ENCODE data around the gene CDH18. TPM values are rescaled to one million over a fixed set of nuclear protein-coding genes. Genes with fewer than 3 reads are reported as not detected.

CDH18 gene
- total RNA-seq, 1 experiment from 2014 or later: 7.0 TPM

DNA sequence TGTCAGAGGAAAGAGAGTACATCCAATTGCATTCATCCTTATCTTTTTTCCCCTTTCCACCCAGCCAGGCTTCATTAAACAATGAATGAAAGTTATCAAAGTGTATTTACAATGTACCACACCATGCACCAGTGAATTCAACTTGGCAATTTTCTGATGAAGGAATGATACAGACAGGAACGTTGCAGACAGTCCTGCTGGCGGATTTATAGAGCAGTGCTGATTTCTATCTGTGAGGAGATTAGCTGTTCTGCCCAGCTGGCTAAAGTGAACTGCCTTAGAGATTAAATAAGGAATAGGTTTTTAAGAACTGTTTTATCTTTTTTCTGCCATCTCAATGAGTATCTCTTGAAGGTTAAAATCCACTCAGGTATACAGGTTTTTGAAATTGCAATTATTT is 403.9 kb downstream of the CDH18 start:
- Histone ChIP-seq H3K4me1 (ENCODE audit: control insufficient read depth, insufficient read depth, low read length) (no peaks in the 10 kb centered on the region), H3K9me3 (ENCODE audit: control insufficient read depth, insufficient read depth, low read depth, low read length) (no peaks in the 10 kb centered on the region), H3K27me3 (ENCODE audit: control insufficient read depth, insufficient read depth, low read length) (no peaks in the 10 kb centered on the region), H3K36me3 (ENCODE audit: control insufficient read depth, insufficient read depth, low read length) (no peaks in the 10 kb centered on the region), H3K4me3 (ENCODE audit: low read depth in 2 of 2, low read length in 2 of 2) (no peak overlapping the region), H3K27ac (ENCODE audit: low read length) (peak overlapping the region; percentile 31; the same call in 1 of the 2 replicates)
- ATAC-seq: no peak
- BruUV-seq (replicated peaks): no TSS peak
- ChIA-PET CTCF (no interaction called here), POLR2A (no interaction called here)
- intact Hi-C loops (cut with micrococcal nuclease; ENCODE audit: unreplicated experiment) (no loop called here), in situ Hi-C loops (cut with HindIII; ENCODE audit: low pct_unique_long_range_greater_than_20kb, low sequenced_read_pairs) (no loop called here)
- no peak for DNase-seq (ENCODE audit: low read depth, low spot score)
- TF ChIP-seq, protein P1, sequence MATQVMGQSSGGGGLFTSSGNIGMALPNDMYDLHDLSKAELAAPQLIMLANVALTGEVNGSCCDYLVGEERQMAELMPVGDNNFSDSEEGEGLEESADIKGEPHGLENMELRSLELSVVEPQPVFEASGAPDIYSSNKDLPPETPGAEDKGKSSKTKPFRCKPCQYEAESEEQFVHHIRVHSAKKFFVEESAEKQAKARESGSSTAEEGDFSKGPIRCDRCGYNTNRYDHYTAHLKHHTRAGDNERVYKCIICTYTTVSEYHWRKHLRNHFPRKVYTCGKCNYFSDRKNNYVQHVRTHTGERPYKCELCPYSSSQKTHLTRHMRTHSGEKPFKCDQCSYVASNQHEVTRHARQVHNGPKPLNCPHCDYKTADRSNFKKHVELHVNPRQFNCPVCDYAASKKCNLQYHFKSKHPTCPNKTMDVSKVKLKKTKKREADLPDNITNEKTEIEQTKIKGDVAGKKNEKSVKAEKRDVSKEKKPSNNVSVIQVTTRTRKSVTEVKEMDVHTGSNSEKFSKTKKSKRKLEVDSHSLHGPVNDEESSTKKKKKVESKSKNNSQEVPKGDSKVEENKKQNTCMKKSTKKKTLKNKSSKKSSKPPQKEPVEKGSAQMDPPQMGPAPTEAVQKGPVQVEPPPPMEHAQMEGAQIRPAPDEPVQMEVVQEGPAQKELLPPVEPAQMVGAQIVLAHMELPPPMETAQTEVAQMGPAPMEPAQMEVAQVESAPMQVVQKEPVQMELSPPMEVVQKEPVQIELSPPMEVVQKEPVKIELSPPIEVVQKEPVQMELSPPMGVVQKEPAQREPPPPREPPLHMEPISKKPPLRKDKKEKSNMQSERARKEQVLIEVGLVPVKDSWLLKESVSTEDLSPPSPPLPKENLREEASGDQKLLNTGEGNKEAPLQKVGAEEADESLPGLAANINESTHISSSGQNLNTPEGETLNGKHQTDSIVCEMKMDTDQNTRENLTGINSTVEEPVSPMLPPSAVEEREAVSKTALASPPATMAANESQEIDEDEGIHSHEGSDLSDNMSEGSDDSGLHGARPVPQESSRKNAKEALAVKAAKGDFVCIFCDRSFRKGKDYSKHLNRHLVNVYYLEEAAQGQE (IDR thresholded peaks at IDR 0.05; ENCODE audit: insufficient read depth in 1 of 2, low read depth in 2 of 2, low read length in 1 of 2): no peak
- TF ChIP-seq POLR2AphosphoS5 (IDR thresholded peaks at IDR 0.05; ENCODE audit: low read depth, low read length) (no peak), SIN3A (IDR thresholded peaks at IDR 0.05; ENCODE audit: borderline replicate concordance, insufficient read depth, low read depth, low read length) (no peak), TCF7L2 (IDR thresholded peaks at IDR 0.05; ENCODE audit: low read depth, low read length) (no peak; the same call in 1 of the 2 replicates)
- TF ChIP-seq, protein P2, sequence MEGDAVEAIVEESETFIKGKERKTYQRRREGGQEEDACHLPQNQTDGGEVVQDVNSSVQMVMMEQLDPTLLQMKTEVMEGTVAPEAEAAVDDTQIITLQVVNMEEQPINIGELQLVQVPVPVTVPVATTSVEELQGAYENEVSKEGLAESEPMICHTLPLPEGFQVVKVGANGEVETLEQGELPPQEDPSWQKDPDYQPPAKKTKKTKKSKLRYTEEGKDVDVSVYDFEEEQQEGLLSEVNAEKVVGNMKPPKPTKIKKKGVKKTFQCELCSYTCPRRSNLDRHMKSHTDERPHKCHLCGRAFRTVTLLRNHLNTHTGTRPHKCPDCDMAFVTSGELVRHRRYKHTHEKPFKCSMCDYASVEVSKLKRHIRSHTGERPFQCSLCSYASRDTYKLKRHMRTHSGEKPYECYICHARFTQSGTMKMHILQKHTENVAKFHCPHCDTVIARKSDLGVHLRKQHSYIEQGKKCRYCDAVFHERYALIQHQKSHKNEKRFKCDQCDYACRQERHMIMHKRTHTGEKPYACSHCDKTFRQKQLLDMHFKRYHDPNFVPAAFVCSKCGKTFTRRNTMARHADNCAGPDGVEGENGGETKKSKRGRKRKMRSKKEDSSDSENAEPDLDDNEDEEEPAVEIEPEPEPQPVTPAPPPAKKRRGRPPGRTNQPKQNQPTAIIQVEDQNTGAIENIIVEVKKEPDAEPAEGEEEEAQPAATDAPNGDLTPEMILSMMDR (IDR thresholded peaks at IDR 0.05): no peak

DNA sequence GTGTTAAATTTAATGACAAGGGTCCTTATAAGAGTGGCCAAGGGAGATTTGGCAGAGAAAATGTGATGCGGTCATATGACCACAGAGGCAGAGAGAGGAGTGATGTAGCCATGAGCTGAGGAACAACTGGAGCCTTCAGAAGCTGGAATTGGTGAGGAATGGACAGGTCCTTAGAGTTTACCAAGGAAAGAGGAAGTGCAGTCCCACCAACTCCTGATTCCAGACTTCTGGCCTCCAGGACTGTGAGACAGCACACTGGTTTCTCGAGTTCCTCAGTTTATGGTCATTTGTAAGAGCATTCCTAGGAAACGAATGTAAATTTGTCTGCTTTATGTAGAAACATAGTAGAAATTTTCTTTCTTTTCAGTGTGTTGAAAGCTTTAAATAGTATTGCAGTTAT is 410.1 kb downstream of the CDH18 start:
- H3K27ac ChIP-seq (ENCODE audit: low read length): 0 out of 2 replicates have a peak overlapping the region, but pooled peaks have one; percentile 2
- no peaks in the 10 kb centered on the region for H3K36me3 ChIP-seq (ENCODE audit: control insufficient read depth, insufficient read depth, low read length)
- TF ChIP-seq SIN3A (IDR thresholded peaks at IDR 0.05; ENCODE audit: borderline replicate concordance, insufficient read depth, low read depth, low read length): no peak
- TF ChIP-seq, protein P1 (IDR thresholded peaks at IDR 0.05; ENCODE audit: insufficient read depth in 1 of 2, low read depth in 2 of 2, low read length in 1 of 2): no peak
- TF ChIP-seq POLR2AphosphoS5 (IDR thresholded peaks at IDR 0.05; ENCODE audit: low read depth, low read length): no peak
- TF ChIP-seq TCF7L2 (IDR thresholded peaks at IDR 0.05; ENCODE audit: low read depth, low read length): no peak
- TF ChIP-seq, protein P2 (IDR thresholded peaks at IDR 0.05): no peak
- in situ Hi-C loops (cut with HindIII; ENCODE audit: low pct_unique_long_range_greater_than_20kb, low sequenced_read_pairs): no loop called here
- CTCF ChIA-PET: no interaction called here
- BruUV-seq (replicated peaks): no TSS peak
- ATAC-seq: no peak
- no peak for DNase-seq (ENCODE audit: low read depth, low spot score)
- no peak overlapping the region for H3K4me3 ChIP-seq (ENCODE audit: low read depth in 2 of 2, low read length in 2 of 2)
- POLR2A ChIA-PET: no interaction called here
- H3K4me1 ChIP-seq (ENCODE audit: control insufficient read depth, insufficient read depth, low read length): no peaks in the 10 kb centered on the region
- no peaks in the 10 kb centered on the region for H3K9me3 ChIP-seq (ENCODE audit: control insufficient read depth, insufficient read depth, low read depth, low read length)
- intact Hi-C loops (cut with micrococcal nuclease; ENCODE audit: unreplicated experiment): no loop called here
- no peaks in the 10 kb centered on the region for H3K27me3 ChIP-seq (ENCODE audit: control insufficient read depth, insufficient read depth, low read length)

Measured in Panc1 (cell line).